IMR-90 (cell line): ENCODE measurements around the gene SIKE1. TPM values are rescaled to one million over a fixed set of nuclear protein-coding genes. Genes with fewer than 3 reads are reported as not detected.

Experiments used
- ATAC-seq: fragments of 200-7000 bp; cut with Tn5 transposase; 2 replicates; pipeline ENCODE4 v1.9.1; 2020; ENCODE audit warnings: low read depth, mild to moderate bottlenecking, moderate library complexity
- BruUV-seq: library from RNA; stranded (reverse); fragments of 400-500 nt; replicated peaks from 2 replicates; lab custom pipeline; 2021; lab: Mats Ljungman, UMichigan
- CTCF ChIA-PET: fragments of 300-600 bp; formaldehyde crosslinking; extraction: SDS; loops from one replicate; lab custom pipeline; 2021; ENCODE audit warnings: antibody characterized with exemption; lab: Yijun Ruan, JAX
- POLR2A ChIA-PET: fragments of 300-600 bp; sonication (Branson Sonifier 250); formaldehyde crosslinking; loops from one replicate; lab custom pipeline; 2022; ENCODE audit warnings: antibody characterized with exemption; ENCODE audit not compliant: unreplicated experiment; lab: Charles Lee
- DNase-seq: peaks from one replicate; pipeline ENCODE4 v3.0.0; 2013
- H2AFZ ChIP-seq: replicated peaks from 2 replicates; pipeline ENCODE3; 2013; ENCODE audit warnings: low read length, mild to moderate bottlenecking; ENCODE audit not compliant: poor library complexity
- H2AK5ac ChIP-seq: 2 replicates; pipeline ENCODE4 v1.6.1; 2013; ENCODE audit warnings: low read depth, low read length, inconsistent platforms
- H2AK9ac ChIP-seq: replicated peaks from 2 replicates; pipeline ENCODE3; 2013; ENCODE audit warnings: mild to moderate bottlenecking, low read depth, low read length, moderate library complexity; ENCODE audit not compliant: poor library complexity
- H2BK120ac ChIP-seq: 2 replicates; pipeline ENCODE4 v1.6.1; 2013; ENCODE audit warnings: low read depth, low read length, inconsistent platforms
- H2BK15ac ChIP-seq: 3 replicates; pipeline ENCODE4 v1.6.1; 2013; ENCODE audit warnings: low read depth, low read length, inconsistent platforms
- H2BK20ac ChIP-seq: 2 replicates; pipeline ENCODE4 v1.6.1; 2013; ENCODE audit warnings: low read depth, mild to moderate bottlenecking, inconsistent platforms, low read length, moderate library complexity
- H2BK5ac ChIP-seq: 2 replicates; pipeline ENCODE4 v1.6.1; 2013; ENCODE audit warnings: mild to moderate bottlenecking, low read depth, low read length, inconsistent platforms; ENCODE audit not compliant: poor library complexity, severe bottlenecking
- H3K14ac ChIP-seq: replicated peaks from 2 replicates; pipeline ENCODE4 v1.6.1; 2013; ENCODE audit warnings: low read depth, low read length, inconsistent platforms
- H3K18ac ChIP-seq: 2 replicates; pipeline ENCODE4 v1.6.1; 2013; ENCODE audit warnings: low read depth, low read length, control low read depth
- H3K23ac ChIP-seq: 2 replicates; pipeline ENCODE4 v1.6.1; 2013; ENCODE audit warnings: low read depth, low read length, inconsistent platforms
- H3K27ac ChIP-seq: 2 replicates; pipeline ENCODE4 v1.5.1; 2013; ENCODE audit warnings: mild to moderate bottlenecking, control low read depth, low read length; ENCODE audit not compliant: insufficient read depth
- H3K27me3 ChIP-seq: 2 replicates; pipeline ENCODE4 v1.6.1; 2013; ENCODE audit warnings: low read length; ENCODE audit not compliant: control insufficient read depth, insufficient read depth
- H3K36me3 ChIP-seq: 2 replicates; pipeline ENCODE4 v1.6.1; 2013; ENCODE audit warnings: low read length, mixed read lengths; ENCODE audit not compliant: control insufficient read depth, insufficient read depth
- H3K4ac ChIP-seq: 2 replicates; pipeline ENCODE4 v1.6.1; 2013; ENCODE audit warnings: low read depth, low read length, inconsistent platforms
- H3K4me1 ChIP-seq: 2 replicates; pipeline ENCODE4 v1.6.1; 2013; ENCODE audit warnings: low read length, mixed read lengths; ENCODE audit not compliant: control insufficient read depth, insufficient read depth
- H3K4me2 ChIP-seq: 2 replicates; pipeline ENCODE4 v1.6.1; 2013; ENCODE audit warnings: low read depth, mild to moderate bottlenecking, control low read depth, low read length, moderate library complexity
- H3K4me3 ChIP-seq: 2 replicates; pipeline ENCODE4 v1.5.1; 2013; ENCODE audit warnings: low read depth, mild to moderate bottlenecking, control low read depth, low read length, moderate library complexity; ENCODE audit not compliant: insufficient read depth
- H3K56ac ChIP-seq: 2 replicates; pipeline ENCODE4 v1.6.1; 2013; ENCODE audit warnings: low read length, inconsistent platforms; ENCODE audit not compliant: insufficient read depth; ENCODE audit errors: extremely low read depth
- H3K79me1 ChIP-seq, 2 experiments: 2 replicates each; pipeline ENCODE4 v1.6.1; 2013; ENCODE audit warnings: low read length in 2 of 2, inconsistent platforms in 1 of 2, low read depth in 1 of 2
- H3K9ac ChIP-seq: 2 replicates; pipeline ENCODE4 v1.6.1; 2013; ENCODE audit warnings: low read depth, low read length, control low read depth
- H3K9me1 ChIP-seq: 2 replicates; pipeline ENCODE4 v1.6.1; 2013; ENCODE audit warnings: low read length, inconsistent platforms; ENCODE audit not compliant: insufficient read depth
- H3K9me3 ChIP-seq: 2 replicates; pipeline ENCODE4 v1.6.1; 2013; ENCODE audit warnings: low read length; ENCODE audit not compliant: control insufficient read depth, insufficient read depth
- H4K20me1 ChIP-seq: 2 replicates; pipeline ENCODE4 v1.6.1; 2013; ENCODE audit warnings: low read length, inconsistent platforms; ENCODE audit not compliant: insufficient read depth
- H4K5ac ChIP-seq: 2 replicates; pipeline ENCODE4 v1.6.1; 2013; ENCODE audit warnings: mild to moderate bottlenecking, low read depth, low read length, control low read depth
- H4K8ac ChIP-seq, 2 experiments: 2 replicates each; pipeline ENCODE4 v1.6.1; 2013; ENCODE audit warnings: low read depth in 2 of 2, low read length in 2 of 2, control low read depth in 1 of 2, inconsistent platforms in 1 of 2
- H4K91ac ChIP-seq: 2 replicates; pipeline ENCODE4 v1.6.1; 2013; ENCODE audit warnings: low read depth, low read length, inconsistent platforms; ENCODE audit not compliant: insufficient read depth
- CEBPB ChIP-seq: IDR thresholded peaks from 2 replicates; pipeline ENCODE4 v1.6.1; 2012; ENCODE audit warnings: low read depth, low read length, improper control_type of control experiment
- CHD1 ChIP-seq: IDR thresholded peaks from 2 replicates; pipeline ENCODE4 v1.6.1; 2012; ENCODE audit warnings: low read depth, low read length, improper control_type of control experiment
- CTCF ChIP-seq: conservative IDR thresholded peaks from 2 replicates; pipeline ENCODE4 v1.5.1; 2012; ENCODE audit warnings: mild to moderate bottlenecking, low read depth, low read length, improper control_type of control experiment
- ELK1 ChIP-seq: fragments of 150-350 bp; IDR thresholded peaks from 2 replicates; pipeline ENCODE4 v1.6.1; 2016; ENCODE audit warnings: low read depth, mild to moderate bottlenecking, low read length, moderate library complexity, borderline replicate concordance
- FOS ChIP-seq: fragments of 150-350 bp; IDR thresholded peaks from 2 replicates; pipeline ENCODE4 v1.6.1; 2016; ENCODE audit warnings: low read depth, low read length
- MAFK ChIP-seq: IDR thresholded peaks from 2 replicates; pipeline ENCODE4 v1.6.1; 2012; ENCODE audit warnings: low read depth, low read length, improper control_type of control experiment
- MAZ ChIP-seq: IDR thresholded peaks from 2 replicates; pipeline ENCODE4 v1.6.1; 2012; ENCODE audit warnings: low read depth, mild to moderate bottlenecking, low read length, improper control_type of control experiment, moderate library complexity, borderline replicate concordance
- NFE2L2 ChIP-seq: fragments of 150-350 bp; IDR thresholded peaks from 2 replicates; pipeline ENCODE4 v1.6.1; 2016; ENCODE audit warnings: low read depth, mild to moderate bottlenecking, low read length
- POLR2A ChIP-seq: IDR thresholded peaks from 2 replicates; pipeline ENCODE4 v1.6.1; 2012; ENCODE audit warnings: mild to moderate bottlenecking, low read depth, low read length
- RAD21 ChIP-seq: IDR thresholded peaks from 2 replicates; pipeline ENCODE4 v1.6.1; 2012; ENCODE audit warnings: low read length, improper control_type of control experiment
- RCOR1 ChIP-seq: IDR thresholded peaks from 2 replicates; pipeline ENCODE4 v1.6.1; 2012; ENCODE audit warnings: mild to moderate bottlenecking, low read length, improper control_type of control experiment; ENCODE audit not compliant: insufficient replicate concordance
- RFX5 ChIP-seq: IDR thresholded peaks from 2 replicates; pipeline ENCODE4 v1.8.0; 2012; ENCODE audit warnings: low read depth, mild to moderate bottlenecking, low read length, moderate library complexity
- SMC3 ChIP-seq: fragments of 150-350 bp; IDR thresholded peaks from 2 replicates; pipeline ENCODE4 v1.6.1; 2016; ENCODE audit warnings: low read depth, mild to moderate bottlenecking, antibody characterized with exemption, low read length, moderate library complexity
- USF2 ChIP-seq: fragments of 150-350 bp; IDR thresholded peaks from 2 replicates; pipeline ENCODE4 v1.6.1; 2017; ENCODE audit warnings: mild to moderate bottlenecking, antibody characterized with exemption, low read length, low read depth
- WGBS, 2 experiments: methylation state at CpG; one replicate each; pipeline versions ENCODE4 v1.1.5 to v1.1.7; 2013; ENCODE audit warnings: missing lambda C conversion rate in 2 of 2; ENCODE audit not compliant: insufficient read length in 1 of 2; ENCODE audit errors: extremely low coverage in 2 of 2; 5-methylcytosine and 5-hydroxymethylcytosine counted together
- dilution Hi-C: fragments of 300-500 bp; cut with HindIII; formaldehyde crosslinking; loops from one replicate; pipeline ENCODE4 v1.14.3; 2018; ENCODE audit warnings: low sequenced_read_pairs; ENCODE audit not compliant: unreplicated experiment
- in situ Hi-C: fragments of 300-500 bp; cut with MboI; formaldehyde crosslinking; loops from 3 replicates; pipeline ENCODE4 v1.14.3; 2019; ENCODE audit warnings: low sequenced_read_pairs, inconsistent platforms, mixed read lengths
- intact Hi-C: fragments of 100-400 bp; cut with micrococcal nuclease; formaldehyde crosslinking; loops from 2 replicates; pipeline ENCODE4 v1.10.0; 2022
- polyA plus RNA-seq, 3 experiments: library from polyadenylated mRNA; depleted of rRNA; stranded (reverse); fragments of >200 nt; gene quantifications; 2 replicates each; pipeline ENCODE4 v1.2.3, GENCODE V29; 2012; ENCODE audit warnings: low replicate concordance in 1 of 3
- total RNA-seq: library from RNA; depleted of rRNA; stranded (reverse); fragments of >200 nt; gene quantifications from 2 replicates; pipeline ENCODE4 v1.2.3, GENCODE V29; 2012

The SIKE1 gene
- total and polyA plus RNA-seq, 2 of the 4 experiments (the other 2 are of a cell fraction): 20.9 to 49.1 TPM

- BruUV-seq: no TSS peak
- no peak overlapping the region for H3K4ac ChIP-seq
- no peak for TF ChIP-seq CHD1
- no peak for TF ChIP-seq ELK1
- TF ChIP-seq RCOR1: no peak
- no peak for TF ChIP-seq MAFK
- no peak for TF ChIP-seq SMC3
- TF ChIP-seq USF2: no peak
- TF ChIP-seq FOS: no peak
- TF ChIP-seq NFE2L2: no peak
- TF ChIP-seq RAD21: no peak
- TF ChIP-seq RFX5: no peak
- TF ChIP-seq MAZ: no peak
- no peak for TF ChIP-seq CEBPB
- TF ChIP-seq POLR2A: no peak
- TF ChIP-seq CTCF: no peak
- H3K4me2 ChIP-seq: no peak overlapping the region
- peaks cover 4% of the 10 kb centered on the region for H3K4me1 ChIP-seq
- H3K18ac ChIP-seq: no peak overlapping the region
- no peak overlapping the region for H3K56ac ChIP-seq
- ATAC-seq (no peak), DNase-seq (no peak)
- no CpG with 5 or more reads among the region's 4 CpGs for WGBS, 2 experiments
- H3K9me3 ChIP-seq: no peaks in the 10 kb centered on the region
- no peaks in the 10 kb centered on the region for H3K27me3 ChIP-seq
- in situ Hi-C loops (loop anchor here (25.0 kb wide), 1 partner anchor 758 kb away; no protein-coding TSS in a partner anchor), dilution Hi-C loops (no loop called here), intact Hi-C loops (no loop called here)
- H3K4me3 ChIP-seq: no peak overlapping the region
- no peak overlapping the region for H4K5ac ChIP-seq
- no peak overlapping the region for H3K9ac ChIP-seq
- H2AFZ ChIP-seq: no peak overlapping the region
- H3K79me1 ChIP-seq: peaks cover 38 to 39% of the 10 kb centered on the region in 2 experiments
- no peak overlapping the region for H3K27ac ChIP-seq
- H3K14ac ChIP-seq: no peak overlapping the region
- no peak overlapping the region for H2AK9ac ChIP-seq
- peaks cover 6% of the 10 kb centered on the region; the same call in 1 of the 2 replicates for H4K20me1 ChIP-seq
- no peak overlapping the region for H4K8ac ChIP-seq
- H2BK120ac ChIP-seq: no peak overlapping the region
- H3K36me3 ChIP-seq: peaks cover 48% of the 10 kb centered on the region
- peaks cover under 1% of the 10 kb centered on the region; the same call in 1 of the 2 replicates for H3K9me1 ChIP-seq
- H2AK5ac ChIP-seq: no peak overlapping the region
- no peak overlapping the region for H2BK20ac ChIP-seq
- CTCF ChIA-PET: no interaction called here
- H2BK15ac ChIP-seq: no peak overlapping the region
- no peak overlapping the region for H2BK5ac ChIP-seq
- no peak overlapping the region for H4K91ac ChIP-seq
- POLR2A ChIA-PET: no interaction called here
- no peak overlapping the region for H3K23ac ChIP-seq
These were observed 60.0 kb downstream of the SIKE1 start for GRCh38 chr1:114720492-114720891.
